Midbrain (tissue), 1 donor: Measurements from ENCODE around the gene ZBTB9.
A peak's percentile ranks its signal among the peaks of the same experiment; 100 is the strongest.

ENCODE experiments used
- DNase-seq: peaks from one replicate; lab custom pipeline; 2025; lab: John Stamatoyannopoulos, UW

ZBTB9 gene

DNA sequence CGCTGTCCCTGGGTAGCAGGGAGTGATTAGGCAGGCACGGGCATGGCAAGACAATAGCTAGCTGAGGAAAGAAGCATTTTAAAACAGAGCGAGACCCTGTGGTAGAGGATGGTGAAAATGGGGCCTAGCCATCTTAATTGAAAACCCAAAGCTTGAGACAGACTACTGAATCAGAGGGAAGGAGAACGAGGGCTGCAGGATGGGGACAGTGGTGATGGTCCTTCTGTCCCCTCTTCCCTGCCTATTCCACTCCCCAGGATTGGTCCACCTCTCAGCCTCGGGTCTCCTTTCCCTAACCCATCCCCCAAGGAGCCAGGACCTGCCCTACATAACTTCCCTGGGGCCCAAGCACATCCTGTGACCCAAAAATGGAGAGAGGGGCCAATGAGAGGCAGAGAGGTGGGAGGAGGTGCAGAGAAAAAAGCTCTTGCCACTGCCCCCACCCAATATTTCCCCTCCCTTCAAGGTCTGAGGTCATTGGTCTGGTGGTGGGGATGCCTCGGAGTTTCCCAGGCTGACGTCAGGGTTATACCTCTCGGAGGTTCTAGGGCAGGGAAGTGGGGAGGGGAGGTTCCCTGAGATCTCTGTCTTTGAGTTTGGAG lies 35.6 kb upstream of the ZBTB9 start:
- DNase-seq, result no peak

DNA sequence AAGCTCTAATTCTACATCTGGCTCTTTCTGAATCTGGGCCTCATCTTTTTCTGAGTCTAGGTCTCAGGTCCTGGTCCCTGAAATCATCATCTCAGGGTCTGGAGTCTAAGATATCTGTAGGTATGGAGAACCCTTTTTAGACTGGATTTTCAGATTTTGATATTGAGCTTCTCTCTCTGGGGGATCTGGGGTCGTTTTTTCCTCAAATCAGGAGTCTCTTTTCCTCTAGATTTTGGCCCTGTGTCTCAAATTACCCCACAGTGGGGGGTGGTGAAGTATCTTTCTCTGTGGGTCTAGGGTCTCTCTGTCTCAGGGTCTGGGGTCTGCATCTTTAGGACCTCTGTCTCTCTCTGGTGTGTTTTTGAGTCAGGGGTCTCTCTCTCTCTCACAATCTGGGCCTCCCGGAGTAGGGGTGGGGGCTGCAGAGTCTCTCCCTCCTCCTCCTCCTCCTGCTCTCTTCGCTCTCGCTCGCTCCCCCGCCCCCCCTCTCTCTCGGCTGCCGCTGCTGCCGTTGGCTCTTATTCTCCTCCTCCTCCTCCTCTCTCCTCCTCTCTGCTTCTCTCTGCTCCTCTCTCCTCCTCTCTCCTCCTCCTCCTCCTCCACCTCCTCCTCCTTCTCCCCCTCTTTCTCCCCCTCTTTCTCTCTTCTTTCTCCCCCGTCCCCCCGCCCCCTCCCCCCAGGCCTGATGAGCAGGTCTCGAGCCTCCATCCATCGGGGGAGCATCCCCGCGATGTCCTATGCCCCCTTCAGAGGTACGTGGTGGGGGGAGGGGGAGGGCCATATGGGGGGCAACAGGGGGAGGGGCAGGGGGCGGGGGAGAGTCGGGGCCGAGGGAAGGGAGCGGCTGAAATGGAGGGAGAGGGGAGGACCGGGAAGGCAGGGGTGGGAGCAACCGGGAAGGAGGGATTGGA lies 34.5 kb upstream of the ZBTB9 start, which contains the start of gene SYNGAP1:
TSS of gene SYNGAP1 (plus strand) at position 486 of the 911 bp plus-strand sequence. CDS start at position 686, 200 bp downstream.
- peak; percentile 13 for DNase-seq

DNA sequence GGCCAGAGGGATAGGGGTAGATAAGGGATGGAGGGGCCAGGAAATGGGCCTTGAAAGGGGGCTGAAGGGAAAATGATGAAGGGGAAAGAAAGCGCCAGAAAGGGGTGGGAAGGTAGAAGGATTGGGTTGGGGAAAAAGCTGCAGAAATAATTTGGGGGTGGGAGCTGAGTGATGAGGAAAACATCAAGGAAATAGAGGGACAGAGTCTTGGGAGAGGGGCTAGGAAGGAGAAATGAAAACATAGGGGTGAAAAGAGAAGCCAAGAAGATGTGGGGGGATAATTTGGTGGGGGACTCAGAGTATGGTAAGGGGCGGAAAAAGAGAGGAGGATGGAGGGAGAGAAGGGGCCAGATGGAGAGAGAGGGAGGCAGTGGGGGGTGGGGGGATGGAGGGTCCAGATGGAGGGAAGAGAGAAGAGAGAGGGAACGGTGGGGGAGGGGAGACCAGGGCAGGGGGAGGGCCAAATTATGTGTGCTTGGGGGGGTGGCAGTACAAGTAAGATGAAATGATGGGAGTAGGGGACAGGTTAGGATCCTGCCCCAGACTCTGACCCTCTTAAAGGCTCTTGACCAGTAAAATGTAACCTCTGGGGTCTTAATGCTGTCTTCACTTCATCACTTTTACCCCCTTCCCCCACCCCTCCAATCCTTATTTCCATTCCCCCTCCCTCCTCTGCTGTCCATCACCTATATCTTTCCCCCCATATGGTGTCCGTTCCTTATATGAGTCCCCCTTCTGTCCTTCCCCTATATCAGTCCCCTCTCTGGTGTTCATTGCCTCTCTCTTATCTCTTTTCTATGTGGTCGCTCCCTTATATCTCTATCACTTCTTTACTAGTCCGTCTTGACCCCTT lies 33.7 kb upstream of the ZBTB9 start:
- no peak for DNase-seq

DNA sequence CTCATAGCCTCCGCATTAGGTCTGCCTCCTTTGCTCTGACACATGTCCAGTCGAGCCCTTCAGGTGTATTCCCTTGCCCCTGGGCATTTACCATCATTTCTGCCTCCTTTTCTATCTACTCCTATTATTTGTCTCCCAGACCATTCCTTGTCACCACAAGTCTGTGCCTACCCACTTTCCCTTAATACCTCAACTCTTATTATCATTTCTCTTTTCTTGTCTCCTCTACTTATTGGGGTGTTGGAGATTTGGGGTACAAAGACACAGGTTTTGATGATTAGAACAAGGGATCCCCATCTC lies 33.1 kb upstream of the ZBTB9 start:
- DNase-seq, result no peak

DNA sequence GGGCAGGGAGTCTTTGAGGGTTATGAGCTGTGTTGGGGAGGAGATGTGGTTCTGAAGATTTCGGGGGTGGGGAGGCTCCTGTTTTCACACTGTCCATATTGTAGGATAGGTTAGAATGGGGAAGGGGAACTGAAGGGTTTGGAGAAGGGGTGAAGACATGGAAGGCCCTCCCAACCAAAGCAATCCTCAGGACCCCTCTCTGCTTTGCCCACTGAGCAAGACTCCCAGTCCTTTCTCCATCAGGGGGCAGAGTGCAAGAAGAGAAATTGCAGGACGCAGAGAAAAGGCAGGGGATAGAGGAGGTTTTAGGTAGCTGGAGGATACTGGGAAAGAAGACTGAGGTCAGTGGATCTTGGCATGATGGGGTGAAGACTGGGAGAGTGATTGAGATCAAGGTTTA lies 30.6 kb upstream of the ZBTB9 start:
- DNase-seq, result no peak

DNA sequence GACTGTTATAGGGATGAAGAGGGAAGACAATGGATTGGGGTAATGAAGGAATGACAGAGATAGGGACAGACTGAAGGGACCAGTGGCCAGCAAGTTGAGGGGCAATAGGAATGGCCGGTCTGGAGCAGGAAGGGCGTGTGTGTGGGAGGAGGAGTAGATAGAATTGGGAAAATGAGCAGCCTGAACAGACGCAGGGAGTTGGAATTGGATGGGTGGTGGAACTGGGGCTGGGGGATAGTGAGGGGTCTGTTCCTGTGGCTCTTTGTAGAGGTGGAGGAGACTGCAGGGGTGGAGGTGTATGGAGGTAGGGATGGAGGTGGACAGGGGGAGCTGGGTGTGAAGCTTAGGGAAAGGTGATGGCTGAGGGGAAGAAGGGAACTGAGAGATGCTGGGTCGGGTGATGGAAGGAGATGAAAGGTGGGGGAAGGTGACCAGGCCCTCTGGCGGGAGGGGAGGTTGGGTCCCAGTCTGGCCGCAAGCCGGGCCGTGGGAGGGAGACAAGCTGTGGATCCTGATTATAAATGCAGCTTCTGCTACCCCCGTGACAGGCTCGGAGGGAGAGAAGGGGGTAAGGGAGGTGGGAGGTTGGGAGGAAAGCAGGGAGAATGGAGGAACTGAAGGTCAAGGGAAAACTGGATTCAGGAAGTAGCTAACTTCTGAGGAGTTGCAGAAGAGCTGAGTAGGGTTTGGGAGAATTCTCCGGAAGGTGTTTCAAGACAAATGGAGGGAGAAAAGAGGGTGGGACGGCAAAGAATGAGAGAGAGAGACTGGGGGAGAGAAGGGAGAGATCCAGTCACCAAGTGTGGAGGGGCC lies 29.3 kb upstream of the ZBTB9 start:
- DNase-seq, result no peak

DNA sequence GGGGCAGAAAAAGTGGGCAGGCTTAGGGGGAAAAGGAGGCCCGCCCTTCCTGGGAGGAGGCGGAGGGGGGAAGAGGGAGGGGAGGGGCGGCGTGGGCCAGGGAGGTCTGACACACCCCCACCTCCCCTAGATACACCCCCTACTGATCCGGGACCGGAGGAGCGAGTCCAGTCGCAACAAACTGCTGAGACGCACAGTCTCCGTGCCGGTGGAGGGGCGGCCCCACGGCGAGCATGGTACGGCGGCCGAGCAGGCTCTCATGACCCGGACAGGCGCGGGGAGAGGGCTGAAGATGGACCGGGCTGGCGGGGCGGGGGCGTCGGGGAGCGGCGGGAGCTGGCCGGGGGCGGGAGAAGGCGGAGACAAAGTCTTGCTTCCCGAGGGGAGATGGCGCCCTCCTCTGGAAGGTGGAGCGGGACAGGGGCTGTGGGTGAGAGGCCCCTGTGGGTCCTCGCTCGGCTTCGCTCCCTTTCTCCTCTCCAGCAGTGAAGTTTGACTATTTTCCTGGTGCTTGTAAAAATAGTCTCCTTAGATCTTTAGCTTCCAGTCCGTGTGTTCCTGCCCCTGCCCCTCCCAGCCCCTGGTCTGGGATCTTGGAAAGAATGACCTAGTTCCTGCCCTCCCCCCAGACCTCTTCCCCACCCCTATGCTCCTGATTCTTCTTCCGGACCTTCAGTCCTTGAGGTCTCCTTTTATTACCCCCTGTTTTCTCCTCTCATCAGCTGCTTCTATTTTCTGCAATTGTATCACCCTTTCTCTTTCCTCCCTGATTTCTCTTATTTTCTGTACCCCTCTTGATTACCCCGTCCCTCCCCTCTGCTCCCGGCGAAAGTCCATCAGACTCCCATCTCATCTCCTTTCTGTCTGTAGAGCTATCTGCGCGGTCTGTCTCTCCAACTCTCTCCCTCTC lies 28.5 kb upstream of the ZBTB9 start:
- DNase-seq, result peak; percentile 68

DNA sequence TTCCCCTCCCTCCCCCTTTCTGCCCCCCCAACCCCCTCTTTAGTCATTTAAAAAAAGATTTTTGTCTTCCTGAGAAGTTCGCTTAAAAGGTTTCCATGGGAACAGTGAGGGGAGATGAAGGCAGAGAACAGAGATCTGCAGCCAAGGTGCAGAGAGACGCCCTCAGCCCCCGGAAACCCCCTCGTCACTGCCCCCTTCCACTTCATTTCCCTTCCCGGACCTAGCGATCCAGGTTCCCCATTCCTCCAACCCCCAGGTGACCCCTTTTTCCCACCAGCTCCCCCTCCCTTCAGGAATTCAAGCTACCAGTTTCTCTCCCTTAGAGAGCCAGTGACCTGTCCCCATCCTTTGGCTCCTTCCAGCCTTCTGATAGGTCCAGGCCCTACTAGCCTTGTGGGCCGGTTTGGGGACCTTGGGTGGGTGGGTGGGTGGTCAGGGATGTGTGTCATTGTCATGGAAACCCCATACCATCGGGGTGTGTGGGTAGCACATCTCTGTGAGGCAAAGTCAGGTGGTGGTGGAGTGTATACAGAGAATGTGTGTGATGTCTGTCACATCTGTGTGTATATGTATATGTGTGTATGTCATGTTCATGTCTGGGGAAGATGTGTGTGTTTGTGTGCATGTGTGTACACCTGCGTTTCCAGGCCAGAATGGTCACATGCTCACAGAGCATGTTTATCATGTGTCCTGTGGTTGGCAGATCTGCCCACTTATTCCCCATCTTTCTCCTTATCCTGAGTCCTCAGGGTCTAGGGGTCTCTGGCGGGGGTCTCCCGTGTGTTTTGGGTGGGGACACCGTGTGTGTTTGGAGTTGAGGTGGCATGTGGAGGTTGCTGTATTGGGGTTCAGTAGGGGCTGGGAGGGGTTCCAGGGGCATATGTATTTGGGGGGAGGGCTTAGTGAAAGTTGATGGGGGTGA lies 27.5 kb upstream of the ZBTB9 start:
- DNase-seq, result peak; percentile 8

DNA sequence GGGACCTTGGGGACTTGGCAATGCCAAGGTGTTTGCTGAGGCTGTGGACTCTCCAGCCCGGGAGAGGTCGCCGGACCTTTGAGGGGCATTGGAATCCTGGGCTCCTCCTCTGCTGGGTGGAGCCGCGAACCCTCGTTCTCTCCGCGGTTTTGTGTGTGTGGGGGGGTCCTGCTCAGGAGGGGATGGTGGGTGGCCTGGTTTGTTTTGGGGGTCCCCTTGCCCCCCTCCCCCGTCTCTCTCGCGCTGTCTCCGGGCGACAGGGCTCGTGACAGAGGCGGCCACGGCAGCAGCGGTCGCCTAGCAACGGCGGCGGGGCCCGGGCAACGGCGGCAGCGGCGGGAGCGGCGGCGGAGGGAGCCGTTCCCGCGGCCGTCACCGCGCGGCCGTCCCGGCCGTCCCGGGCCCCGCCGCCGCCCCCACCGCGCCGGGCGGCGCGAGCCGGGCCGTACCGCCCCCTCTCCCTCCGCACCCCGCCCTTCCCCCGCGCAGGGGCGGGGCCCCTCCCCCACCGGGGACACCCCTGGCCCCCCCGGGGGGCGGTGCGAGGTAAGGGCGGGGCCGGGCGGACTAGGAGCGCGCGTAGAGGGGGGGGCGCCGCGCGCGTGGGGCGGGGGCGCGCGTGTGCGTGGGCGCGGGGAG lies 26.7 kb upstream of the ZBTB9 start:
- DNase-seq, result peak; percentile 45

DNA sequence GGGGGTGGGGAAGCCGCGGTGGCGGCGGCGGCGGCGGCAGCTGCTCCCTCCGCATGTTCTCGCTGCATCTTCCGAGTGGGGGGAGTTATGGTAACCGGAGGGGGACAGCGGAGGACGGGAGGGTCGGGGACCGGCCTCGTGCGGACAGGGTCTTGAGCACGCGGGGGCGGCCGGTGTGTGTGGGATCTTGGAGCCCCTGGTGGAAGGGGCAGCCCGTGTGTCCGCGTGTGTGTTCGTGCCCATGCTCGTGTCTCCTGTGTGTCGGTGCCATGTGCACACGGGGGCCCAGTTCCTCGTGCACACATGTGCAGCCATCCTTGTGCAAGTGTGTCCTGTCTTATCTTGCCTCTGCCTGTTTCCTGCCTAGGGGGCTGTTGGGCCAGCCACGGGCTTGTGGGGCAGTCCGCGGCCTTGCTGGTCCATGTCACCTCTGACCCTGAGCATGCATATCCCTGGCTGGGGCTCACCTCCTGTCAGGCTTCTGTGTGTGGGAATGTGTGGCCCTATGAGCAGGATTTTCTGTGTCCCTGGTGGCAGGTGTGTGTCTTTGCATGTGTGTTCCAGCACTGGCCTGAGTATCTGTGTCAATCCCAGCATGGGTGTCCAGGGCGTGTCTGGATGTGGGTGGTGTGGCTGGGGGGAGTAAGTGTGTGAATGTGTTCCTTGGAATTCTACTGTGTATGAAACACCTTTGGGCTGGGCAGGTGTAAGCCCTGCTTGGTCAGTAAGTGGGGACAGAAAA lies 26.0 kb upstream of the ZBTB9 start:
- DNase-seq, result peak; percentile 40

DNA sequence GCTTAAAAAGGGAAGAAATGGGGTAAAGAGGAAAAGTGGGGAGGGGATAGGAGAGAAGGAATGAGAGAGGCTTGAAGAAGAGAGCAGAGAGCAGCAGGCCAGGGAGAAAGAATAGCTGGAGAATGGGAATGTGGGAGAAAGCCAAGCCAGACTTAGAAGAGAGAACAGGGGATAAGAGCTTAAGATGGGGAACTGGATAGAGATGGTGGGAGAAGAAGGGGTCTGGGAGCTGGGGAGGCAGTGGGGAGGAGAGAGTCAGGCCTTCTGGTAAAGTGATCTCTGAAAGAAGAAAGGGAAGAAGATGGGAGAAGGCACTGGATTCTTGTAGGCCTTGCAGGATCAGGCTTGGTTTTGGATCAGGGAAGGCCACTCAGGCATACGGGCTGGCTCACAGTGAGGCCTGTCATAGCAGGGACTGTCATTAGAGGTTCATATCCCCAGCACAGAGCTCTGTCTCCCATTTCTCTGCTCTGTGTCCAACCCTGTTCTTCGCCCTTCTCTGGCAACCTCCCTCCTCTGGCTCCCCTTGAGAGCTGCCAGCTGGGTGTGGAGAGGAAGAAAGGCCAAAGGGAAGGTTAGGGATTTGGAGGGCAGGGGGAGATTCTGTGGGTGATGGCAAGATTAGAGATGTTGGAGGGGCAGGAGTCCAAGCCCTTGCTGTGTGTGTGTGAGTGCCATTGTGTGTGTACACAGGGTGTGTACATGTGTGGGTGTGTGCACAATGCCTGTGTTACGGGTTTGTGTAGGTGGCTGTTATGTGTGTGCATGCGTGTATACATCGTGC lies 25.2 kb upstream of the ZBTB9 start:
- DNase-seq, result no peak

DNA sequence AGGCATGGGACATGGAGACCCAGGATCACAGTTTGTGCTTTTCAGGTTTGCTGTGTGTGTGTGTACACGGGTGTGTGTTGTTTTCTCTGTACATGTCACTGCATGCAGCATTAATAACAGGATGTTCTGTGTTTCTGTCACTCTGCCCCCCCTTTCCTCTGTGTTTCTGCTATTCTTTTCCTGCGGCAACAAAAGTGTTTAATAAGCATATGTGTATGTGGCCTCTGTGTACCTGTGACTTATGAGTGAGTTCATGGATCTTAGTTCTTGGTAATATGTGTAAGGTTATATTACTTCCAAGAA lies 24.7 kb upstream of the ZBTB9 start:
- DNase-seq, result no peak

DNA sequence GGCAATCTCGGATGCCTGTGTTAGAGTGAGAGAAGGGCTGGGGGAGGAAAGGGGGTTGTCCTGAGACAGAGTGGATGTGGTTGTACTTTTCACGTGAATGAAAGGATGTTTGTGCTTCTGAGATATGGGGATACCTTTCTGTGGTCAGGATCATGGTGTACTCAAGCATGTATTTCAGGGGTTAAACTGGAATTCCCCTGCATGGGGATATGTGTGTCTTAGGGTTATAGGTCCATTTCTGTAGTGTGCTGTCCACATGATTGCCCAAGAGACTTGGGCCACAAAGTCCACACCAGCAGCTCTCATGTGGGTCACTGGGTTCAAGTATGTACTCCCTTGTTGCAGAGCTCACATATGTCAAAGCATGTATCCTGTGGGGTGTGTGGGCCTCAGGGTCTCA lies 24.0 kb upstream of the ZBTB9 start:
- no peak for DNase-seq

DNA sequence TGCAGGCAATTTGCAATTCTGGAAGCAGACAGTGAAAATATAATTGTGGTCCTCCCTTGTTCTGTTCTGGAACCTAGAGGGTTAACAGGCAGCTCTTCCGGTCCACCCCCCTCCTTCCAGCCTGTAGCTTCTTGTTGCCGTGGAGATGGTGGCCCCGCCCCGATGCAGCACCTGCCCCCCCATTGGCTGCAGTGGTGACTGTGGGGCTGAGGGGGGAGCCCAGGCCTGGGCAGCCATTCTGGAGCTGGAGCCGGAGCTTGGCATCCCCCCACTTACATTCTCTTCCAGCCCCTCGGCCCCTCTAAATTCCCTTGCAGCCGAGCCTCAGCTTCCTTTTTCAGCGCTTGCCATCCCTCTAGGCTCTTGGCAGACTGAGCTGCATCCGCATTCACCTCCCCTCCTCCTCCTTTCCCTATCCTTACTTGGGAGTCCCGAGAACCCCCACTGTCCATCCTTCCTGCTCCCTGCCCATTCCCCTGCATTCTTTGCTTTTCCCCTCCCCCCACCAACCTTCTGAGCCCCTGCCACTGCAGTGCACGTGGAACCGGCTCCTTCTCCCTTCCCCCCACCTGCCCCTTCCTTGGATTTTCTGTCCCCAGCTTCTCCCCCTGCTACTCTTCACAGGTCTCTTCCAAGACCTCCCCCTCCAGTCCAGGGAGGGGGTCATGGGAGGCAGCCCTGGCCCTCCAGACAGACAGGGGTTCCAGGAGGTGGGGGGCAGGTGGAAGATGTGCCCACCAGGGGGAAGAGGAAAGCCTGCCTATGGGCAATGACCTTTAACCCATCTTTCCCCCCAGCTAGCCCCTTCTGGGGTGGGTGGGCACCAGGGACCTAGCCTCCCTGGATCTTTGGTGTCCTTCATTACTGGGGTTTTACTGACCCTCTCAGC lies 23.1 kb upstream of the ZBTB9 start:
- peak; percentile 78 for DNase-seq

DNA sequence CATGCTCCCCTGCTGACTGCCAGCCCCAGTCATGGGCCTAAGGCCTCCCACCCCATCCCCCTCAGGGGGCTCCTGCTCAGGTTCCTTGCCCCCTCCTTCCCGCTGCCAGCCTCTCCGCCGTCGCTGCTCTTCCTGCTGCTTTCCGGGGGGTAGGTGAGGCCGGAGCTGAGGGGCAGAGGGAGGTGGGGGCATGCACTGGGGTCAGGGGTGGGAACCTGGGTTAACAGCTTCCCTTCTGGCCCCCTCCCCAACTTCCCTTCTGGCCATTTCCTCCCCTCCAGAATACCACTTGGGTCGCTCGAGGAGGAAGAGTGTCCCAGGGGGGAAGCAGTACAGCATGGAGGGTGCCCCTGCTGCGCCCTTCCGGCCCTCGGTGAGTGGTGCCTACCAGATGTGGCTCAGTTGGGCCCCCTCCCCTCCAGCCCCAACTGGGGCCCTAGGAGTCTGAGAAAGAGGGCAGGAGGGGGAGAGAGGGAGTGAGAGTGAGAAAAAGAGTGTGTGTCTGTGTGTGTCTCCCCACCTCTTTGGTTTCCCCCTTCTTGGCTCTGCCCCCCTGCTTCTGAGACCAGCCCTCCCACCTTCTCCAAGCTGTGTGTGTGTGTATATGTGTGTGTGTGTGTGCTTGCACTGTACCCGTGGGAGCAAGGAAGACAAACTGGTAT lies 22.4 kb upstream of the ZBTB9 start:
- DNase-seq, result no peak

DNA sequence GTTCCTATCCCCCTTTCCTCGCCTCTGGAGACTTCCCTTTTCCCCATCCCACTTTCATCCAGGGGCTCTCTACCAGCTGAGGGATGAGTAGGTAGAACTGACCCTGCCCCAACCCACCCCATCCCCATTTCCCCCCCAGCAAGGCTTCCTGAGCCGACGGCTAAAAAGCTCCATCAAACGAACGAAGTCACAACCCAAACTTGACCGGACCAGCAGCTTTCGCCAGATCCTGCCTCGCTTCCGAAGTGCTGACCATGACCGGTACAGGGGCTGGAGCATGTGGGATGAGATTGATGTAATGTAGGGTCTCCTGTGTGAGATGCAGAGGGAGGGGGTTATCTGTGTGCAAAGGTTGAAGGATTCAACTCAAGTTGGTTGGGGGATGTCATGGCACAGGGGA lies 21.8 kb upstream of the ZBTB9 start:
- no peak for DNase-seq
